GM19468 (cell line): ENCODE measurements around the gene PLAU.

Experiments used
- ATAC-seq: cut with Tn5 transposase; IDR thresholded peaks from one replicate; pipeline ENCODE4 v1.9.1; 2021; ENCODE audit warnings: mild to moderate bottlenecking, moderate library complexity, moderate number of reproducible peaks; ENCODE audit not compliant: unreplicated experiment; ENCODE audit errors: extremely low read depth

The PLAU gene

DNA sequence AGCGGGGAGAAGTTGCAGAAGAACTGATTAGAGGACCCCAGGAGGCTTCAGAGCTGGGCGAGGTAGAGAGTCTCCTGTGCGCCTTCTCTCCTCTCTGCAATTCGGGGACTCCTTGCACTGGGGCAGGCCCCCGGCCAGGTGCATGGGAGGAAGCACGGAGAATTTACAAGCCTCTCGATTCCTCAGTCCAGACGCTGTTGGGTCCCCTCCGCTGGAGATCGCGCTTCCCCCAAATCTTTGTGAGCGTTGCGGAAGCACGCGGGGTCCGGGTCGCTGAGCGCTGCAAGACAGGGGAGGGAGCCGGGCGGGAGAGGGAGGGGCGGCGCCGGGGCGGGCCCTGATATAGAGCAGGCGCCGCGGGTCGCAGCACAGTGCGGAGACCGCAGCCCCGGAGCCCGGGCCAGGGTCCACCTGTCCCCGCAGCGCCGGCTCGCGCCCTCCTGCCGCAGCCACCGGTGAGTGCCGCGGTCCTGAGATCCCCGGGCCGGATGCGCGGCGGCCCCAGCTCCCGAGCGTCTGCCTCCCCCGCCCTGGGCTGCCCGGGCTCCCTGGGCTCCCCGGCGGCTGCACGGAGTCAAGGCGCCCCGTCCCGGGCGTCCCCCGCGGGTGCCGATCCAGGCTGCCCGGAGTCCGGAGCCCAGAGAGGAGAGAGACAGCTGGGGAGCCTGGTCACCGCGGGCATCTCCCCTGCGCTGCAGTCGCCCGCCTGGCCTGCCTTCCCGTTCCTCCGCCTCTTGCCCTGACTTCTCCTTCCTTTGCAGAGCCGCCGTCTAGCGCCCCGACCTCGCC lies at the start of gene PLAU:
TSS of gene PLAU (plus strand) at position 369 of the 789 bp plus-strand sequence. CDS start 424 bp downstream, outside the sequence.
- ATAC-seq, result no peak

DNA sequence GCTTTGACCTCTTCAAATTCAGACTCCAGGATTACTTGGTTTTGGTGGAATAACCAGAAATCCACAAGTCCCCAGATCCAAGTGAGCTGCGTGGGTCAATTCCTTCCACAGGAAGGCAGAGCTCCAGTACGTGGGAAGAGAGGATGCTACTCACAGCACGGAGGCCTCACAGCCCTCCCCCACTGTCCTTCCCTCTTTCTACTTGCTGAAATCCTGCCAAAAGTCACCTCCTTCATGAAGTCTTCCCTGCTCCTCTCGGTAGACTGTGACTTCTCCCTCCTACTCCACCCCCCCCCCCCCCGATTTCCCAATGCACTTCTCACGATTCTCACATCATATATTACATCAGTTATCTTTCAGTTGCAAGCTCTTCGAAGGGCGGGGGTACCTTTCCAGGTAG lies 48.9 kb upstream of the PLAU start:
- no peak for ATAC-seq

DNA sequence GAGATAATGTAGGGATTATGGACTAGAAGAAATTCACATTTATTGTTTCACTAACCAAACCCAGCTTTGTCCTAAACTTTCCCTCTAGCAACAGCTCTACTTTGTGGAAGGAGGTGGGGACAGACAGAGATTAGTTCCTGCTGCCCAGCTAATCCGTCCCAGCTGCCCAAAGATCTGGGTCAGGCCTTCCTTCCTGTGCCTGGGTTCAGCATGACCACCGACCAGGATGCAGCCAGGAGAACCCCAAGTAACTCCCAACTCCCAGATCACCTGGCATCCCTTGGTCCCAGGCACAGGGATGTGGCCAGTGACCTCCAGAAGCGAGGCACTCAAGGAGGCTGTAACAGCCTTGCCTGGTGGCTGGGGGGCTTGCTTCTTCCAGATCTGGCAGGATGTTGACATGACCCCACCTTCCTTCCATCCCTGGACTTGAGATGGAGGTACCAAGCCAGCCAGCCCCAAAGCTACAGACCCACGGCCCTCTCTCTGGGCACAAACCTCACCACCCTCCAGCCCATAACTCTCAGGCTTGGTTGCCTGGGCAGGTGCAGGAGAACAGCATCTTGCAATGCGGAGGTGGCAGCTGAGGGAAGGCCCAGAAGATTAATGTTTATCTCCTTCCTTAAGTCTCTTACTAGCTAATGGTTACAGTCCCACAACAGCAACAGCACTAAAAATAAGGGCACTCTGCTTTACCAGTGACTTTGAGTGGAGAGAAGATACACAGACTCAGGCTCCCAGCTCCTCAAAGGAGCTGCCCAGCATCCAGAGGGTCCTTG lies 47.7 kb upstream of the PLAU start:
- no peak for ATAC-seq

DNA sequence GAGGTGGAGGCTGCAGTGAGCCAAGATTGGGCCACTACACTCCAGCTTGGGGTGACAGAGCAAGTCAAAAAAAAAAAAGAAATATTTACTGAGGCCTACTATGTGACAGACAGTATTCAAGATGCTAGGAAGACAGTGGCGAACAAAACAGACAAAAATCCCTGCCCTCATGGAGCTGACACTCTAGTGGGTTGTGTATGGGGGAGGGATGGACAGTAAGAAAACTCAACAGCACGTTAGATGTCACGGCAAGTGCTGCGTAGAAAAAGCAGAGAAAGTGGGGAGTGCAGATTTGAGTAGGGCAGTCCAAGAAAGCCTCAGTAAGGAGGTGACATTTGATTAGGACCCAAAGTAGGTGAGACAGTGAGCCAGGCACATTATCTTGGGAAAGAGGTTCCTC lies 46.7 kb upstream of the PLAU start:
- ATAC-seq, result no peak

DNA sequence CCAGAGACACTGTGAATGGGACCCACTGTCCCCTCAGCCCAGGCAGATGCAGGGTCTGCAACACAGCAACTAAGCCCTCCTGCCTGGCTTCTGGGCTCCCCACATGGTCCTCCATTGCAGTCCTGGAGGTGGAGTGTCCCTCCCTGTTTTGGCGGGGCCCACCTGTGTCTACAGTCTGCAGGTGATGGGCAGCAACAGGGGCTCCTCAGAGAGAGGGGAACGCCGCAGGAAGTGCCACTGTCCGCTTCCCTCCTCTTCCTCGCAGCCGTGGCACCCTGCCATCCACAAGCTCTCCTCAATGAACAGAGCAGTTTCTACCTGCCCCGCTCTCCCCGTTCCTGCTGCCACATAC lies 45.8 kb upstream of the PLAU start:
- no peak for ATAC-seq

DNA sequence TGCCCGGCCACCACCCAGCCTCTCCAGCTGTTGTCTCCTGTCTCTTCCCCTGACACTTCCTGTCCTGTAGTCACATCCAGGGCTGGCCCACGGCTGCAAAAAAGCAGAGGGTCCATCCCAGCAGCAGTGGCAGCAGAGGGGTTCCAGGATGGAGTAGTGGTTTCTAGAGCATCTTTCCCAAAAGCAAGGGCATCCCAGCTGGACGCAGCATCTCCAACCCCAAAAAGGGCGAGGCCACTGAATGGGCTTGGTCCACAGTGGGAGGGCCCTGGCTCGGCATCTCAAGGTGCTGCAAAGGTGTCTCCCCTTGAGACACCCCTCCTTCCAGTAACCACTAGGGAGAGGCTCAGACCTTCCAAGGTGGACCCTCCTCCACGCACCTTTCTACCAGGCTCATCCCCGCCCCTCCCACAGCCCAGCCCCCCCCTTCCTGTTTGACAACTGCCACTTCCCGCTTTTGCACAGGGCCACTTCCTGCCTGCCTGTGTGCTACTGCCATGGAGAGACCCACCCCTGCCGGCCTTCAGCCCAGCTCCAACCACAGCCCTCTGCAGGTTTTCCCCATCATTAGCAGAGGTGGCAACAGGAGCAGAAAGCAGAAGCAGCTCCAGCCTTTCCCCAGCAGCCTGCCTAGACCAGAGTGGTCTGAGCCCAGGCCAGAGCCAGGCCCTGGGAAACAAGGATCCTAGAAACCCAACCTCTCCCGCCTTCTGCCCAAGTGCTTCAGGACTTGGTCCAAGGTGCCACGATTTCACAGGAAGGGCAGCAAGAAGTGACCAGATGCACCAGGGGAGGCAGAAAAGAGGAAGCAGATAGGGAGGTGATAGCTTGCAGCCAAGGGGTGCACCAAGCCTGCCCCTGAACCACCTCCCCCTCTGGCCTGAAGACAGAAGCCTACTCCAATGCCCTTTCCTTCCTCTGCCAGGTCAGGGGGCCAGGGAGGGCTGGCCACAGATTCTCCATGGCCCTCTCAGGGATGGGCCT lies 45.2 kb upstream of the PLAU start:
- no peak for ATAC-seq

DNA sequence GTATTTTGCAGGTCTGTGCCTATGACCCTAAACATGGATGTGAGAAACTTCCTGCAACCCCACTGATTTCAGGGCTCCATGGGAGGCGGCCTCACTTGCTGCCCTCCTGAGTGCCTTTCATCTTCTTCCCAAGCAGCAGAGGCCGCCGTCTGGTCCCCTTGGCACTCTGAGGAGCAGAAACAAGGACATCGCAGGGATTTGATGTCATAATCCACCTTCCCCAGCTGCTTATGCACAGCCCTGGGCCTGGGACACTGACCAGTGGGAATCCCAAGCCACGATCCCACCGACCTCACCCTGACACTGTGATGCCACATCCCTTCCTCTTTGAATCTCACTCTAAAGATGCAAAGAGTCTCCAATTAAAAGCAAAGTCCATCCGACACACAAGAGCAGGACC lies 44.3 kb upstream of the PLAU start:
- ATAC-seq, result no peak

DNA sequence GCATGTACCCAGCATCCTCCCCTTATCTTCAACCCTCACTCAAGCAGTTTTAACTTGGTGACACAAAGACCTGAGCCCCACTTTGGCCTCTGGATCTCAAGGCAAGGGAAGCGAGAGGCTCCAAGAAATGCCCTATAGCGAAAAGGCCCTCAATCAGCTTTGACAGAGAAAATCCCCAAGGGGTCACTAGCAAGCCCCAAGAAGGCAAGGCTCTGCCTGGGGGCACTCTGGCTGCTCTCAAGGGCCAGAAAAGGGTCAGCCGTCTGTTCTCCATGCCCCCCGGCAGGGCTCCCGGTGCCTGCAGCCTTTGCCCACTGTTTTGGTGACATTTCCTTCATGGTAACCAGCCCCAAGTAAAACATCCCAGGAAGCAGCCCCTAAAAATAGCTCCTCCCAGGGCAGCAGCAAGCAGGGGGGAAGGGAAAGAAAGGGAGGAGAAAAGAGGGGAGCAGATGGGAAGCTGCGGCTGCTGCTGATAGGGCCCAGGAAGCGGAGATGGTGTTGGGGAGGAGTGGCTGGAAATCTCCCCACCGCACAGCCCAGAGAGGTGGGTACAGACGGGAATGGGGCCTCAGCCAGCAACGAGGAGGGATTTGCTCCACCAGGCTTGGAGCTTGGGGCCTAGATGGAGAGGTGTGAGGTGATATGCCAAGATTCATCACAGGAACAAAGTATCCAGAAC lies 43.7 kb upstream of the PLAU start:
- no peak for ATAC-seq

DNA sequence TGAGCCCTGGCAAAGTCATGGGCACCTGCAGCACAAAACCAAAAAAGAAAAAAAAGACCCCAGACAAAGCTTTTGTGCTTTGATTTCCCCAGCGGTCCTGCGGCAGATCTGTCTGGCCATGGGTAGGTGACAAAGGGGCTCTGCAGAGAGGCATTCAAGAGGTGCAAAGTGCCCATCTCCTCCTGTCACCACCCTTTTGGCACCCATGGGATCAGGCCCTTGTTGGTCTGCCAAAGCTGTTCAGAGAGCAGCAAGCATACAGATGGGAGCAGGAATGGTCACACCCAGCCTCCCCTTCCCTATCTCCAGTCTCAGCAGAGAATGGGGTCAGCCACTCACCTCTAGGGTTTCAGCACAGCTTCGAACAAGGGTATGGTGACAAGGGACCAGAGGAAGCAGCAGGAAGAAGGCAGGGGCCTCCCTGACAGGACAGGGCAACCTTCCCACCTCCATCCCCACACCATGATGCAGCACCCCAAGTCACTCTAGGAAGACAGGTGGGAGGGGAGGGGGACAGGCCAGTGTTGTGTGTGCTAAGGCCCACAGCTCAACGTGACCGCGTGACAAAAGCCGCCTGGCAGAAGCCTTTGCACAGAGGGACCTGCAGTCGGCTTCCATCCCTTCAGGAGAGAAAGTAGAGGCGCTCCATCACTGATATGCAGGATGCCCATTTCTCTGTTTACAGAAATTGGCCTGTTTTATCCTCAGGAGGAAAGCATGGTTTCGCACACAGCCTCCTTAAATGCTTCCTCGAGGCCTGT lies 42.9 kb upstream of the PLAU start:
- ATAC-seq, result no peak

DNA sequence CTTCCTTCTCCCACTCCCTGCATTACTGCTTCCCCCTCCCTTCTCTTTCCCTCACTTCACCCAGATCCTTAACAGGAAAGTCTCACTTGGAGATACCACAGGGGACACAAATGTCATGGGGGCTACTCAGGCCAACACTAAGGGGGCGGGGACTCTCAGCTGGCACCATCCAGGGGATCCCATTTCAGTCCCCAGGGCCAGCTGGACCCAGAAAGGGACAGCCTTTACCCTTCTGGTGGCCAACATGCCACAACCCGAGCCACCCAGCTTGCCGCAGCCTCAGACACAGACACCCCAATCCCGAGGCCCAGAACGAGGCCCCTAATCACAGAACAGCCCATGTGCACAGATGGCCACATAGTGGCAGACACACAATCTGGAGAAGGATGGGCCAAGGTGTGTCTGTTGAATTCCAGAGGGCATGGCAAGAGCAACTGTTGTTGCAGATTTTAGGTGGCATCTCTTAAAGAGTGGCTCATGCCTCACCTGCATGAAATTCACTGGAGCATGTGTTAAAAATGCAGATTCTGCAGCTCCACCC lies 42.2 kb upstream of the PLAU start:
- ATAC-seq, result no peak

DNA sequence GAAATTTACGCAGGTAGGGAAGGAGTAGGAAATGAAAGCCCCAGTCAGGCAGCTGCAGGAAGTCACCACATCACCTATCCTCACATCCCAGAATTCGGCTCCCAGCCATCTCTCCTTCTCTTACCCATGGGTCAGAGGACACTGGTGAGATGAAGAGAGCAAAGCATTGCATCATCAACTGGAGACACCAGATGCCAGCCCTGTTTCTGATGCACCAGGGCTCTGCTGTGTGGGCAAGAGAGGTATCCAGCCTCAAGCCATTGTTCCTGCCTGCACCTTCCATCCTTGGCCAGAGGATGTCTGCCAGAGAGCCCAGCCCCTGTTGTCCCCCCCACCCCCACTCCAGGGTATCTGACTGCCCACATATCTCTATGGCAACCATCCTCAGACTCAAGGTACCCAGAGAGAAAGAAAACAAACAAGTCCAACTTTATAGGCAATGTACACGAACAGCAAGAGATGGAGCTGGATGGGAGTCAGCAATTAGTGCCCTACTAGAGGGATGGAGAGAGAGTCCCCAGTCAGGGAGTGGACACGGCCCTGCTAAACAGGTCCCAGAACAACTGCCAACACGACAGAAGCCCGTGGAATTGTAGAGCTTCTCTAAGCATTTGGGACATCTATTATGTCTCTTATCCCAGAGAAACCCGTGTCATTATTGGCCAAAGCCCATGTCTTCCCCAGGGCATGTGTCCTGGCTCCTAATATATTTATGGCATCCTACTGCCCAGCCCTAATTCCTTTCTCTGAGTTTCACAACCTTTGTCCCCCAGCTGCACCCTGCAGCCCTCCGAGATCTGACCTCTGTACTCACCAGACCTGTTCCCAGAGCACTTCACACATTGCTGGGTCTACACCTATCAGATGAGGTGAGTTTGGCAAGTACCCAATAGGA lies 39.4 kb upstream of the PLAU start:
- no peak for ATAC-seq

DNA sequence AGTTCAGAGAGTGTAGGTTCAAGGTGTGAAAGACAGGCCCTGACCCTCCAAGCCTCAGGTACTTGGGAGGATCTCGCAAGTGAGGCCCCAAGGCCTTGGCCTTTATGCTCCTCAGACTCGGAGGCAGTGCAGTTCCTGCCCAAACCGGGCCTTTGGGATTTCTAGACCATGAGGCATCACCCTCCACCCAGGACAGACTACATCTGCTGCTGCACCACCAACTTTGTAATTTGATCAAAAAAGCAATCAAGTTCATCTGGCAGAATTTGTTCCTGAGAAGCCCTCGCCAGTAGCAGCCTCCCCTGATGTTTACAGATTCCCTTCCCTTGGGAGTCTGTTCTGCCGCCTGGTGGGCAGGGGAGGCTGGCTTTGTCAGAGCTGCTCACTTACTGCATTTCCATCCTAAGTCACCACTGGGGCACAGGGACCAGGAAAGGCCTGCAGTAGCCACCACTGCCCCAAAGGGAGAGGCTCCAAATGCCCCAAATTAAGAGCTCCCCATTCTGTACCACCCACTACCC lies 38.7 kb upstream of the PLAU start:
- no peak for ATAC-seq

DNA sequence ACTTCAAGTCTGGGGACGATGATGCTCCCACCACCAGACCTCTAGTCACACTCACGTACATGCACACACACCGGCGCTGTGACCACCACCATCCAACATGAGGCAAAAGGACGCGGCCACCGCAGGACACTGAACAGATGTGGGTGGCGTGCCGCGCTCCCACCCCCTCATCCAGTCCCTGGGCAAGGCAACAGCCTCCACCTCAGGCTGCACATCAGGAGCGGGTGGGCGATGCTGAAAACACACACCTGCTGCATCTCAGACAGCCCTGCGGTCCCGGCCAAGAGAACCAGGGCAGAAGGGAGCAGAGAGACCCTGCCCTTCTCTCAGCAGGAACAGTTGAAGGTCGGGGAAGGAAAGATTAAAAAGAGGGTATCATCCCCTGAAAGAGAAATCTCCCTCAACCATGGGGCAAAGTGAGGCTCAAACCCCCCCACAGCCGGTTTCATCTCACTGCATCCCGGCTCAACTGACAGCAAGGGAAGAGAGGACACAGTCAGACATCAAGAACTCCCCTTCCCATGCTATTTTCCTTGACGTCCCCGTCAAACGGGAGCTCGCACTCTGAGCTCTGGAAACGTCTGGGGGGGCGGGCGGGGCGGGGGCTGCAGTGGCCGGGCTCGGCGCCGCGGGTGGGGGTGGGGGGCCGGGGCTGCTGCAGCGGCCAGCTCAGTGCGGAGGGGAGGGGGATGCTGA lies 37.6 kb upstream of the PLAU start:
- ATAC-seq, result no peak

DNA sequence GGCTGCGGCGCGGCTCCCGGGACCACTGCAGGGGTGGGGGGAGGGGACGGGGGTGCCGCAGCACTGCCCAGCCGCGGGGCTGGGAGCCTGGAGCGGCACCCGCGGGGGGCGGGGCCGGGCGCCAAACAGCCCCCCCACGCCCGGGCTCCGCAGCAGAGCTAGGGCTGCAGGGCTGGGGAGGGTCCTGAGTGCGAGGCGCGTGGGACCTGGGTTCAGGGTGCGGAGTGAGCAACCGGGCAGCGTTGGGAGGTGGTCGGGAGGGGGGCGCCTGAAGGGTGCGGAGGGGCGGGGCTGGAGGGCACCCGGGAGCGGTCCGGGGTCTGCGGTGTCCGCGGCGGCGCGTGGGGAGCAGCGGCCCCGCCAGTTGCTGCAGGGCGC lies 37.1 kb upstream of the PLAU start:
- no peak for ATAC-seq

DNA sequence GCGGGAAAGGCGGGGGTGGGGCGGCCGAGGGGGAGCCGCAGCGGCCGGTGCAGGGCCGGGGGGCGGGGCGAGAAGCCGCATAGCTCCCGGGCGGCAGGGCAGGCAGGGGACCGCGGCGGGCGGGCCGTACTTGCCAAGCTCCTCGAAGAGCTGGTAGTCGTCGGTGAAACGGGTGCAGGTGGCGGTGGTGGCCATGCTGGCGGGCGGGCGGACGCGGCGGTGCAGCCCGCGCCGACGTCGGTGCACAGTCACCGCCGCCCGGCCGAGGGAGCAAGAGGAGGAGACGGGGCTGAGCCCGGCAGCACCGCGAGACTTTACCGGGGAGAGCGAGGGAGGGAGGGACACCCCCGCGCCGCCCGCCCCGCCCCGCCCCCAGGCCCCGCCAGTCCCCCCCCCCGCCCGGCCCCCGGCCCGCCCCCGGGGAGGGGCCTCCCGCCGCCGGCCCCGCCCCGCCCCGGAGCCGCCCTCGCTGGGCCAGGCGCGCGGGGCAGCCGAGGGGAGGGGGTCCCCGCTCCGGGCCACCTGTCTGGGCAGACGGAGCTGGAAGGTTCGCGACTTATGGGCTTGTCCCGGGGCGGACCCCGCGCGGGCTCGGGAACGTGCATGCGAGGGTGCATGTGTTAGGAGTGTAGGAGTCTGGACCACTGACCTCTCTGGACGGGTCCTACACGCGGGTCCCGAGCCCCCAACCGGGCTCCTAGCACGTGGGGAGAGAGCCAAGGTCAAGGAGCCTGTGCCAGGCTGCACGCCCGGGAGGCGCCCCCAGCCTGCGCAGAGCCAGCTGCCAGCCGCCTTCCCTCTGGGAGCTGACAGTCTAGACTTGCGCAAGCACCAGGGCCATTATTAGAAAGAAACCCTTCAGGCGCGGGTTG lies 36.4 kb upstream of the PLAU start, which contains the start of gene CAMK2G:
TSS of gene CAMK2G (minus strand) at position 289 of the 872 bp plus-strand sequence. CDS start at position 195, 94 bp downstream.
- ATAC-seq, result peak; percentile 66

DNA sequence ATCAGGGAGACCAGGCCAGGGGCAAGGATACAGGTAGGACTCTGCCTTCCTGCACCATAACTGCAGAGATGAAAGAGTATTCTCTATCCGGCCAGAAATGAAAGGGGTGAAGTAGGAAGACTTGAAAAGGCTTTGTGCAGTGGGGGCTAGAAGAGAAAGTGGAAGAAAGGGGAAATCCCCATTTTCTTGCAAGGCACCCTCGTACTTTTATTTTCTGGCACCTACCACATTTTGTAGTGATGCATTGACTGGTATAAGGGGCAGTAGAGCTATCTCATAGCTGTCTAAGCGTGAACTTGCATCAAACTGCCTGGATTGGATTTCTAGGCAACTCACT lies 35.8 kb upstream of the PLAU start:
- ATAC-seq, result no peak
